Muscle of back (tissue), 13 donors: ENCODE results near the gene ALDH18A1. TPM values are rescaled to one million over a fixed set of nuclear protein-coding genes. Genes with fewer than 3 reads are reported as not detected.
"Not testable (repeated sequence)": the region's sequence is repeated elsewhere in the genome, so short reads cannot be mapped to it uniquely, and the experiment has no call there.

Experiments
- DNase-seq, 3 donors: peaks; one replicate each; pipeline versions ENCODE4 v3.0.0 to v3.0.0-alpha.2; 2013
- long read RNA-seq, 9 donors: transcript quantifications; one replicate each; lab custom pipeline, GENCODE V29; 2026
- polyA plus RNA-seq, 10 donors: library from polyadenylated mRNA; unstranded; fragments of 120-200 nt; gene quantifications; one replicate each; pipeline ENCODE4 v1.2.1, GENCODE V29; 2013; ENCODE audit not compliant: insufficient read length in 10 of 10

The ALDH18A1 gene
- polyA plus RNA-seq, result 10 to 100 TPM; 37.9 to 69.5 (median 45.1) TPM
- long read RNA-seq, donor 1, partial matches to known transcripts, result 13 of 15 reads
- long read RNA-seq, donor 1, other reads (novel, unspliced or antisense), result 0 of 15 reads
- long read RNA-seq, donor 2, transcript ALDH18A1-202 (18 exons, 3,359 nt), result major isoform, 5 of 6 reads
- long read RNA-seq, donor 2, partial matches to known transcripts, result 0 of 6 reads
- long read RNA-seq, donor 2, other reads (novel, unspliced or antisense), result 0 of 6 reads
- long read RNA-seq, donor 3, result 0 reads
- long read RNA-seq, donor 4, partial matches to known transcripts, result 0 of 2 reads
- long read RNA-seq, donor 4, other reads (novel, unspliced or antisense), result 0 of 2 reads
- long read RNA-seq, donor 5, partial matches to known transcripts, result 15 of 18 reads
- long read RNA-seq, donor 5, other reads (novel, unspliced or antisense), result 0 of 18 reads
- long read RNA-seq, donor 6, transcript ALDH18A1-202 (18 exons, 3,359 nt), result major isoform, 9 of 27 reads
- long read RNA-seq, donor 6, partial matches to known transcripts, result 18 of 27 reads
- long read RNA-seq, donor 6, other reads (novel, unspliced or antisense), result 0 of 27 reads
- long read RNA-seq, donor 7, partial matches to known transcripts, result 11 of 13 reads
- long read RNA-seq, donor 7, other reads (novel, unspliced or antisense), result 0 of 13 reads
- long read RNA-seq, donor 8, transcript ALDH18A1-202 (18 exons, 3,359 nt), result major isoform, 7 of 27 reads
- long read RNA-seq, donor 8, partial matches to known transcripts, result 20 of 27 reads
- long read RNA-seq, donor 8, other reads (novel, unspliced or antisense), result 0 of 27 reads
- long read RNA-seq, donor 9, partial matches to known transcripts, result 0 of 1 reads
- long read RNA-seq, donor 9, other reads (novel, unspliced or antisense), result 0 of 1 reads

- DNase-seq, result peak; percentile 93 to 98 (median 97)
Measured at GRCh38 chr10:95656291-95657164, at the start of gene ALDH18A1. Gene ALDH18A1, minus strand, starts transcription at chr10:95656711. Its CDS starts 3,334 bp downstream, at chr10:95653377.

- DNase-seq, result no peak
Measured at GRCh38 chr10:95698415-95698814, 41.9 kb upstream of the ALDH18A1 start.

GRCh38 chr10:95697429-95697828 is 40.9 kb upstream of the ALDH18A1 start:
- peak in 1 of 3 donors; percentile 25 for DNase-seq

- DNase-seq, result no peak
Measured at GRCh38 chr10:95694665-95695064, 38.2 kb upstream of the ALDH18A1 start.

GRCh38 chr10:95693668-95694534 is 37.4 kb upstream of the ALDH18A1 start, which contains the start of gene TCTN3:
Gene TCTN3, minus strand, starts transcription at chr10:95693927. Its CDS starts 28 bp downstream, at chr10:95693899.
- peak; percentile 100 for DNase-seq

- no peak for DNase-seq
Measured at GRCh38 chr10:95693071-95693667, 36.7 kb upstream of the ALDH18A1 start.

- DNase-seq, result no peak
Measured at GRCh38 chr10:95691281-95691680, 34.8 kb upstream of the ALDH18A1 start.

- no peak for DNase-seq
Measured at GRCh38 chr10:95688648-95689047, 32.1 kb upstream of the ALDH18A1 start.

GRCh38 chr10:95683966-95684365 is 27.5 kb upstream of the ALDH18A1 start:
- no peak for DNase-seq

- DNase-seq, result no peak
Measured at GRCh38 chr10:95675403-95676116, 19.0 kb upstream of the ALDH18A1 start.

GRCh38 chr10:95674643-95675042 is 18.1 kb upstream of the ALDH18A1 start:
- no peak for DNase-seq

GRCh38 chr10:95672641-95673040 is 16.1 kb upstream of the ALDH18A1 start:
- DNase-seq, result not testable (repeated sequence)

GRCh38 chr10:95664543-95664942 is 8.0 kb upstream of the ALDH18A1 start:
- DNase-seq, result no peak

GRCh38 chr10:95663496-95663895 is 7.0 kb upstream of the ALDH18A1 start:
- no peak for DNase-seq

GRCh38 chr10:95661818-95662217 is 5.3 kb upstream of the ALDH18A1 start:
- no peak for DNase-seq

- DNase-seq, result peak in 1 of 3 donors; percentile 7
Measured at GRCh38 chr10:95660283-95660682, 3.8 kb upstream of the ALDH18A1 start.

- DNase-seq, result peak in 2 of 3 donors; percentile 1 to 5
Measured at GRCh38 chr10:95657250-95657649, 739 bp upstream of the ALDH18A1 start.

GRCh38 chr10:95655571-95656290 is 780 bp downstream of the ALDH18A1 start:
- peak; percentile 7 to 67 (median 27) for DNase-seq
